A673 (cell line): Measurements from ENCODE around the gene TSEN2. TPM values are rescaled to one million over a fixed set of nuclear protein-coding genes. Genes with fewer than 3 reads are reported as not detected.

Experiments
- BruUV-seq: library from RNA; stranded (reverse); fragments of 400-500 nt; replicated peaks from 2 replicates; lab custom pipeline; 2021; lab: Mats Ljungman, UMichigan
- CTCF ChIA-PET: fragments of 300-600 bp; sonication (Branson Sonifier 250); formaldehyde crosslinking; loops from one replicate; lab custom pipeline; 2022; ENCODE audit warnings: antibody characterized with exemption; lab: Charles Lee
- POLR2A ChIA-PET: fragments of 300-600 bp; sonication (Branson Sonifier 250); formaldehyde crosslinking; loops from one replicate; lab custom pipeline; 2022; ENCODE audit warnings: antibody characterized with exemption; ENCODE audit not compliant: low non-redundant PET; lab: Charles Lee
- DNase-seq: peaks from one replicate; pipeline ENCODE4 v3.0.0-alpha.2; 2015; ENCODE audit warnings: low spot score
- H3K27ac ChIP-seq: fragments of 200-600 bp; sonication (generic); 2 replicates; pipeline ENCODE4 v1.5.1; 2016; ENCODE audit warnings: mixed run types, low read depth, mild to moderate bottlenecking, mixed read lengths, antibody characterized with exemption, low read length; ENCODE audit not compliant: poor library complexity, severe bottlenecking
- H3K27me3 ChIP-seq: fragments of 200-600 bp; sonication (generic); replicated peaks from 2 replicates; pipeline ENCODE4 v1.6.1; 2017; ENCODE audit warnings: mixed run types, low read depth, mild to moderate bottlenecking, mixed read lengths, antibody characterized with exemption, low read length; ENCODE audit not compliant: insufficient read depth, poor library complexity
- H3K36me3 ChIP-seq: fragments of 200-600 bp; sonication (generic); 2 replicates; pipeline ENCODE4 v1.6.1; 2016; ENCODE audit warnings: mixed run types, mild to moderate bottlenecking, mixed read lengths, antibody characterized with exemption, low read length; ENCODE audit not compliant: insufficient read depth, poor library complexity, severe bottlenecking
- H3K4me1 ChIP-seq: fragments of 200-600 bp; sonication (generic); 2 replicates; pipeline ENCODE4 v1.6.1; 2017; ENCODE audit warnings: mixed run types, mild to moderate bottlenecking, mixed read lengths, antibody characterized with exemption, low read length; ENCODE audit not compliant: insufficient read depth, poor library complexity, severe bottlenecking
- H3K4me3 ChIP-seq: fragments of 200-600 bp; sonication (generic); 2 replicates; pipeline ENCODE4 v1.5.1; 2016; ENCODE audit warnings: low read depth, mixed run types, mild to moderate bottlenecking, mixed read lengths, low read length; ENCODE audit not compliant: poor library complexity, severe bottlenecking
- H3K9me3 ChIP-seq: fragments of 200-600 bp; sonication (generic); 2 replicates; pipeline ENCODE4 v1.6.1; 2016; ENCODE audit warnings: mixed run types, low read depth, mild to moderate bottlenecking, mixed read lengths, antibody characterized with exemption, low read length; ENCODE audit not compliant: poor library complexity, severe bottlenecking
- EZH2 ChIP-seq: fragments of 200-600 bp; sonication (generic); IDR thresholded peaks from 2 replicates; pipeline ENCODE4 v1.6.1; 2017; ENCODE audit warnings: borderline replicate concordance, low read depth, mild to moderate bottlenecking, mixed read lengths, antibody characterized with exemption, low read length; ENCODE audit not compliant: poor library complexity, severe bottlenecking
- intact Hi-C: fragments of 100-400 bp; cut with micrococcal nuclease; formaldehyde crosslinking; loops from one replicate; pipeline ENCODE4 v1.10.0; 2022; ENCODE audit not compliant: unreplicated experiment
- total RNA-seq: library from RNA; stranded (reverse); gene quantifications from 2 replicates; pipeline ENCODE4 v1.2.3, GENCODE V29; 2021
- TF ChIP-seq, protein P1 (sequence below): fragments of 300-800, 200-600 bp; sonication (generic); conservative IDR thresholded peaks from 2 replicates; pipeline ENCODE4 v1.5.1; 2017; ENCODE audit warnings: low read depth, mild to moderate bottlenecking, antibody characterized with exemption, low read length, moderate library complexity, mixed read lengths

Gene TSEN2
- total RNA-seq, 1 experiment from 2014 or later = 34.5 TPM

DNA sequence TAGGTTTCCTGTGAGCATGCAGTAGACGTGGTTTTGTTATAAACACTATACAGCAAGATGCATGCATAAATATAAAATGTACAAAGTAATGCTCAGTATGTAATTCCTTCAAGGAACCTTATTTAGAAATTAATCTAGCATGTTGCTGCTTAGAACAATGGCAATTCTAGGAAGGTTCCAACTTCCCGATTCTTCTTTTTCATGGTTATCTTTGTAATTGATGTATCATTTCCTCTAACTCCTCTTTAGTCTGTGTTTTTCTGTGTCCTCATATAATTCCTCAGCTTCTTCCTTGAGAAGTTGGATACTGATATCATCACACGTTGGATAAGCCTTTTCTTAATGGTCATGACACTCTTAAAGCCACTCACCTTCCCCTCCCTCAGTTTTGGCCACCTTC lies 3.5 kb downstream of the TSEN2 start:
- no peak for TF ChIP-seq EZH2
- TF ChIP-seq, protein P1, sequence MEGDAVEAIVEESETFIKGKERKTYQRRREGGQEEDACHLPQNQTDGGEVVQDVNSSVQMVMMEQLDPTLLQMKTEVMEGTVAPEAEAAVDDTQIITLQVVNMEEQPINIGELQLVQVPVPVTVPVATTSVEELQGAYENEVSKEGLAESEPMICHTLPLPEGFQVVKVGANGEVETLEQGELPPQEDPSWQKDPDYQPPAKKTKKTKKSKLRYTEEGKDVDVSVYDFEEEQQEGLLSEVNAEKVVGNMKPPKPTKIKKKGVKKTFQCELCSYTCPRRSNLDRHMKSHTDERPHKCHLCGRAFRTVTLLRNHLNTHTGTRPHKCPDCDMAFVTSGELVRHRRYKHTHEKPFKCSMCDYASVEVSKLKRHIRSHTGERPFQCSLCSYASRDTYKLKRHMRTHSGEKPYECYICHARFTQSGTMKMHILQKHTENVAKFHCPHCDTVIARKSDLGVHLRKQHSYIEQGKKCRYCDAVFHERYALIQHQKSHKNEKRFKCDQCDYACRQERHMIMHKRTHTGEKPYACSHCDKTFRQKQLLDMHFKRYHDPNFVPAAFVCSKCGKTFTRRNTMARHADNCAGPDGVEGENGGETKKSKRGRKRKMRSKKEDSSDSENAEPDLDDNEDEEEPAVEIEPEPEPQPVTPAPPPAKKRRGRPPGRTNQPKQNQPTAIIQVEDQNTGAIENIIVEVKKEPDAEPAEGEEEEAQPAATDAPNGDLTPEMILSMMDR = no peak
- intact Hi-C loops = no loop called here
- CTCF ChIA-PET = no interaction called here

DNA sequence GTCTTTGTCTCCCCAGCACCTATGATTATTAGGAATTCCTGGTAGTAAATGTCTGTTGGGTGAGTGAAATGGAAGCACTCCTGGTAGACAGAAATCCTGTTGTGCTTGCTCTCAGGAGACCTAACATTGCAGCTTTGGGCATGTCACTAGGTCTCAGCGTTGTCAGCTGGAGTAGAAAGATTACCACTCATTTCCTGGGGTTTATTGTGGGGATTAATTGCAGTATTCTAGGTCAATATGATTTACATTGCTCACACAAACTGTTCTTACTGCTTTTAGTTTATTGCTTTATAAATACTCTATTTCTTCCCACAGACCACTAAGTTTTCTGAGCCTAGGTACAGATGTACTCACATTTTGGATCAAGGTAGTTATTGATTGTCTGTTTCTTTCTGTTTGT lies 5.1 kb downstream of the TSEN2 start:
- H3K36me3 ChIP-seq = peaks cover 28% of the 10 kb centered on the region
- DNase-seq = no peak
- H3K27ac ChIP-seq = no peak overlapping the region
- BruUV-seq = no TSS peak
- TF ChIP-seq, protein P1 = no peak
- no peak for TF ChIP-seq EZH2
- H3K9me3 ChIP-seq = no peaks in the 10 kb centered on the region
- intact Hi-C loops = no loop called here
- H3K4me3 ChIP-seq = no peak overlapping the region
- H3K4me1 ChIP-seq = peaks cover 9% of the 10 kb centered on the region
- CTCF ChIA-PET = no interaction called here
- POLR2A ChIA-PET = no interaction called here
- H3K27me3 ChIP-seq = no peaks in the 10 kb centered on the region

More for the DNA sequence above, 3.5 kb downstream of the TSEN2 start:
- no peak overlapping the region for H3K4me3 ChIP-seq
- POLR2A ChIA-PET = no interaction called here
- peaks cover 15% of the 10 kb centered on the region for H3K4me1 ChIP-seq
- no peaks in the 10 kb centered on the region for H3K9me3 ChIP-seq
- peaks cover 22% of the 10 kb centered on the region for H3K36me3 ChIP-seq
- no peaks in the 10 kb centered on the region for H3K27me3 ChIP-seq
- no peak overlapping the region for H3K27ac ChIP-seq
- BruUV-seq = no TSS peak
- no peak for DNase-seq

DNA sequence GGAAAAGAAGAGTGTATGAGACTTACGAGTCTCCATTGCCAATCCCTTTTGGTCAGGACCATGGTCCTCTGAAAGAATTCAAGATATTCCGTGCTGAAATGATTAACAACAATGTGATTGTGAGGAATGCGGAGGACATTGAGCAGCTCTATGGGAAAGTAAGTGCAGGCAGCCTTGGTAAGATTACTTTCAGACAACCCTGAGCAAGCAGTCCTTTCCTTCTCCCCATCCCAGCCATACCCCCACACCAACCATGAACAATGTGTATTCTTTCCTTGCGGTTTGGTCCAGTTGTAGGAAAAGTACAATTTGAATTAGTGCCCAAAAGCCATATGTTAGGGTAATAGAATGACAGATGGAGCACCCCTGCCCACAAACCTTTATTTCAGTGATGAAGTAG lies 5.6 kb downstream of the TSEN2 start:
- no peak for TF ChIP-seq EZH2
- TF ChIP-seq, protein P1 = no peak

More for the DNA sequence above, 5.6 kb downstream of the TSEN2 start:
- no peak for DNase-seq
- no peak overlapping the region for H3K4me3 ChIP-seq
- H3K27me3 ChIP-seq = no peaks in the 10 kb centered on the region
- intact Hi-C loops = no loop called here
- H3K9me3 ChIP-seq = no peaks in the 10 kb centered on the region
- peaks cover 31% of the 10 kb centered on the region for H3K36me3 ChIP-seq
- ChIA-PET POLR2A (no interaction called here), CTCF (no interaction called here)
- H3K4me1 ChIP-seq = peaks cover 9% of the 10 kb centered on the region
- BruUV-seq = no TSS peak
- no peak overlapping the region for H3K27ac ChIP-seq
